H1 (cell line): ENCODE measurements around the gene DLX4. TPM values are rescaled to one million over a fixed set of nuclear protein-coding genes. Genes with fewer than 3 reads are reported as not detected.
A peak's percentile ranks its signal among the peaks of the same experiment; 100 is the strongest.

Experiments used
- CTCF ChIA-PET: fragments of 300-600 bp; sonication (Branson Sonifier 250); formaldehyde crosslinking; loops from one replicate; lab custom pipeline; 2021; ENCODE audit not compliant: partially characterized antibody; lab: Charles Lee
- POLR2A ChIA-PET: fragments of 300-600 bp; sonication (Branson Sonifier 250); formaldehyde crosslinking; loops from one replicate; lab custom pipeline; 2021; ENCODE audit warnings: inconsistent platforms; ENCODE audit not compliant: partially characterized antibody; lab: Charles Lee
- DNase-seq, 2 experiments: peaks; one replicate each; pipeline versions ENCODE4 v3.0.0 to v3.0.0-alpha.2; 2010 to 2022; ENCODE audit warnings: low spot score in 2 of 2, low read depth in 1 of 2, mixed read lengths in 1 of 2
- FAIRE-seq: peaks from 2 replicates; lab custom pipeline; 2011; peaks lifted over from hg19 to GRCh38; lab: Jason Lieb, UNC
- H2AFZ ChIP-seq: 2 replicates; pipeline ENCODE4 v1.8.1; 2012; ENCODE audit warnings: low read length, inconsistent platforms
- H2AK5ac ChIP-seq: 2 replicates; pipeline ENCODE4 v1.6.1; 2013; ENCODE audit warnings: low read depth, low read length
- H2BK120ac ChIP-seq: replicated peaks from 2 replicates; pipeline ENCODE3; 2013; ENCODE audit warnings: low read depth, low read length, inconsistent platforms
- H2BK12ac ChIP-seq: 2 replicates; pipeline ENCODE4 v1.6.1; 2013; ENCODE audit warnings: low read depth, low read length
- H2BK15ac ChIP-seq: 2 replicates; pipeline ENCODE4 v1.6.1; 2013; ENCODE audit warnings: low read length
- H2BK20ac ChIP-seq: 2 replicates; pipeline ENCODE4 v1.6.1; 2013; ENCODE audit warnings: low read length
- H2BK5ac ChIP-seq: 2 replicates; pipeline ENCODE4 v1.6.1; 2013; ENCODE audit warnings: low read depth, low read length
- H3K14ac ChIP-seq: 2 replicates; pipeline ENCODE4 v1.6.1; 2013; ENCODE audit warnings: inconsistent platforms; ENCODE audit not compliant: insufficient read length
- H3K18ac ChIP-seq: 2 replicates; pipeline ENCODE4 v1.6.1; 2013; ENCODE audit warnings: low read length; ENCODE audit errors: extremely low read depth
- H3K23ac ChIP-seq: 2 replicates; pipeline ENCODE4 v1.6.1; 2013; ENCODE audit warnings: inconsistent platforms; ENCODE audit not compliant: insufficient read length
- H3K23me2 ChIP-seq: 2 replicates; pipeline ENCODE4 v1.6.1; 2013; ENCODE audit warnings: low read depth, low read length
- H3K27ac ChIP-seq: 2 replicates; pipeline ENCODE4 v1.6.1; 2011; ENCODE audit warnings: low read depth, low read length, inconsistent platforms
- H3K27me3 ChIP-seq, 4 experiments: replicated peaks in 1 of 4; 1 replicate in 1 of 4; 2 replicates in 3 of 4; pipeline versions ENCODE4 v1.6.1 to v1.8.1; 2011 to 2013; ENCODE audit warnings: low read length in 3 of 4, mild to moderate bottlenecking in 3 of 4, inconsistent platforms in 2 of 4, mixed read lengths in 2 of 4, moderate library complexity in 1 of 4; ENCODE audit not compliant: control insufficient read depth in 3 of 4, insufficient read depth in 3 of 4; ENCODE audit errors: extremely low read depth in 1 of 4
- H3K36me3 ChIP-seq, 4 experiments: 2 replicates each; pipeline versions ENCODE4 v1.6.1 to v1.8.1; 2011 to 2013; ENCODE audit warnings: mild to moderate bottlenecking in 4 of 4, low read length in 3 of 4, moderate library complexity in 2 of 4, control low read depth in 1 of 4, inconsistent platforms in 1 of 4; ENCODE audit not compliant: insufficient read depth in 4 of 4, control insufficient read depth in 2 of 4
- H3K4ac ChIP-seq: replicated peaks from 2 replicates; pipeline ENCODE3; 2013; ENCODE audit warnings: low read length, low read depth, mixed read lengths, inconsistent platforms; ENCODE audit not compliant: insufficient read length
- H3K4me1 ChIP-seq, 4 experiments: replicated peaks in 1 of 4; 1 replicate in 1 of 4; 2 replicates in 3 of 4; pipeline versions ENCODE4 v1.6.1 to v1.8.1; 2011 to 2013; ENCODE audit warnings: low read length in 3 of 4, inconsistent platforms in 2 of 4, mixed read lengths in 1 of 4; ENCODE audit not compliant: insufficient read depth in 4 of 4, control insufficient read depth in 3 of 4
- H3K4me2 ChIP-seq, 2 experiments: 2 replicates each; pipeline versions ENCODE4 v1.6.1 to v1.8.1; 2011 to 2013; ENCODE audit warnings: low read depth in 2 of 2, low read length in 2 of 2, control low read depth in 1 of 2, inconsistent platforms in 1 of 2, mild to moderate bottlenecking in 1 of 2; ENCODE audit not compliant: insufficient read depth in 1 of 2
- H3K4me3 ChIP-seq, 4 experiments: fragments of 200-600, 300-600 bp in 1 of 4; sonication (generic), shearing (Covaris generic), sonication (Bioruptor Twin) in 1 of 4; 2 replicates each; pipeline versions ENCODE4 v1.5.1 to v1.8.1; 2011 to 2016; ENCODE audit warnings: low read length in 4 of 4, low read depth in 3 of 4, control low read depth in 2 of 4, inconsistent platforms in 2 of 4, mild to moderate bottlenecking in 2 of 4, mixed read lengths in 1 of 4, moderate library complexity in 1 of 4; ENCODE audit not compliant: insufficient read depth in 2 of 4; ENCODE audit errors: extremely low read depth in 1 of 4
- H3K56ac ChIP-seq: replicated peaks from 2 replicates; pipeline ENCODE3; 2013; ENCODE audit warnings: low read depth, mild to moderate bottlenecking, mixed read lengths, low read length, inconsistent platforms; ENCODE audit not compliant: insufficient read length
- H3K79me1 ChIP-seq: 2 replicates; pipeline ENCODE4 v1.6.1; 2013; ENCODE audit warnings: low read depth, low read length, control low read depth
- H3K79me2 ChIP-seq, 2 experiments: 2 replicates each; pipeline versions ENCODE4 v1.6.1 to v1.8.1; 2012 to 2013; ENCODE audit warnings: low read length in 2 of 2, mild to moderate bottlenecking in 2 of 2, inconsistent platforms in 1 of 2; ENCODE audit not compliant: insufficient read depth in 2 of 2, control insufficient read depth in 1 of 2
- H3K9ac ChIP-seq, 4 experiments: replicated peaks in 1 of 4; 1 replicate in 1 of 4; 2 replicates in 3 of 4; pipeline versions ENCODE4 v1.6.1 to v1.8.1; 2011 to 2013; ENCODE audit warnings: low read depth in 3 of 4, low read length in 3 of 4, control low read depth in 2 of 4, mild to moderate bottlenecking in 2 of 4, moderate library complexity in 2 of 4, inconsistent platforms in 1 of 4; ENCODE audit errors: extremely low read depth in 1 of 4
- H3K9me3 ChIP-seq, 2 experiments: 2 replicates each; pipeline versions ENCODE4 v1.6.1 to v1.8.1; 2012 to 2013; ENCODE audit warnings: mild to moderate bottlenecking in 2 of 2, moderate library complexity in 2 of 2, control low read depth in 1 of 2, inconsistent platforms in 1 of 2, low read depth in 1 of 2, low read length in 1 of 2, mixed read lengths in 1 of 2; ENCODE audit not compliant: insufficient read depth in 2 of 2
- H4K20me1 ChIP-seq, 2 experiments: replicated peaks in 1 of 2; 2 replicates each; pipeline versions ENCODE3 to v1.8.1; 2011 to 2013; ENCODE audit warnings: inconsistent platforms in 2 of 2, low read length in 2 of 2, mild to moderate bottlenecking in 1 of 2; ENCODE audit not compliant: insufficient read depth in 2 of 2, control insufficient read depth in 1 of 2
- H4K5ac ChIP-seq: 2 replicates; pipeline ENCODE4 v1.6.1; 2013; ENCODE audit warnings: low read length, low read depth, mixed read lengths, inconsistent platforms; ENCODE audit not compliant: insufficient read length
- H4K8ac ChIP-seq: 2 replicates; pipeline ENCODE4 v1.8.0; 2013; ENCODE audit warnings: mild to moderate bottlenecking, moderate library complexity, low read length, inconsistent platforms; ENCODE audit not compliant: insufficient read depth; ENCODE audit errors: extremely low read depth
- H4K91ac ChIP-seq: replicated peaks from 2 replicates; pipeline ENCODE3; 2013; ENCODE audit warnings: low read length, mixed read lengths, inconsistent platforms; ENCODE audit not compliant: insufficient read length
- EZH2 ChIP-seq: fragments of 200-600 bp; sonication (generic); IDR thresholded peaks from 2 replicates; pipeline ENCODE4 v1.7.1; 2012; ENCODE audit warnings: low read depth, mild to moderate bottlenecking, moderate library complexity, low read length, inconsistent platforms; ENCODE audit not compliant: severe bottlenecking
- POU5F1 ChIP-seq: IDR thresholded peaks from 2 replicates; pipeline ENCODE4 v1.6.1; 2011; ENCODE audit warnings: low read depth, mild to moderate bottlenecking, low read length, moderate library complexity
- SUZ12 ChIP-seq: fragments of 200-600 bp; sonication (generic); IDR thresholded peaks from 2 replicates; pipeline ENCODE4 v1.6.1; 2012; ENCODE audit warnings: mild to moderate bottlenecking, inconsistent platforms, low read length, moderate library complexity, mixed read lengths
- TBP ChIP-seq: IDR thresholded peaks from 2 replicates; pipeline ENCODE4 v1.6.1; 2011; ENCODE audit warnings: low read depth, low read length, improper control_type of control experiment
- WGBS, 2 experiments: shearing (Covaris generic) in 1 of 2; methylation state at CpG; one replicate each; pipeline versions ENCODE4 v1.1.6 to v1.1.7; 2013 to 2015; ENCODE audit warnings: low lambda C conversion rate in 2 of 2, mixed read lengths in 2 of 2, inconsistent platforms in 1 of 2, low coverage in 1 of 2, missing lambda C conversion rate in 1 of 2; ENCODE audit not compliant: insufficient replicate concordance in 2 of 2, insufficient coverage in 1 of 2, insufficient read length in 1 of 2; ENCODE audit errors: extremely low coverage in 1 of 2, missing lambda C conversion rate in 1 of 2; 5-methylcytosine and 5-hydroxymethylcytosine counted together
- polyA plus RNA-seq, 7 experiments: library from polyadenylated mRNA; depleted of rRNA in 3 of 7; stranded (reverse) in 5 of 7; unstranded in 2 of 7; fragments of >200 nt in 5 of 7; fragments of 200-250 nt in 2 of 7; gene quantifications; 1 replicate in 5 of 7; 2 replicates in 1 of 7; 4 replicates in 1 of 7; pipeline versions ENCODE4 v1.2.1 to v1.2.3, GENCODE V29; 2011 to 2013; ENCODE audit warnings: missing spikeins in 2 of 7, mixed read lengths in 2 of 7
- total RNA-seq: library from RNA; stranded (reverse); fragmentation: NEBNext Ultra II Directional; extraction: Animal tissue kit (Norgen Biotek cat#: 25700); gene quantifications from 2 replicates; pipeline ENCODE4 v1.2.1, GENCODE V29; 2021

DLX4 gene
- total and polyA plus RNA-seq, 2 of the 8 experiments (the other 6 are each of a cell fraction or from before 2014, with no cell fraction given) = 0.67 to 0.80 TPM

GRCh38 chr17:49987681-49988441, 18.9 kb downstream of the DLX4 start:
- Histone ChIP-seq H3K36me3 (no peaks in the 10 kb centered on the region), H3K79me2 (no peaks in the 10 kb centered on the region), H3K56ac (no peak overlapping the region), H3K23me2 (peaks cover 2% of the 10 kb centered on the region; the same call in 1 of the 2 replicates), H4K8ac (no peak overlapping the region), H3K4ac (no peak overlapping the region), H2AFZ (no peak overlapping the region), H4K91ac (no peak overlapping the region), H4K20me1 (peaks cover 0 to 3% of the 10 kb centered on the region in 2 experiments), H3K27ac (no peak overlapping the region), H3K18ac (no peak overlapping the region; the same call in 1 of the 2 replicates), H3K4me1 (peaks cover 1 to 17% (median 13%) of the 10 kb centered on the region in 4 experiments), H2BK5ac (no peak overlapping the region), H3K9ac (no peak overlapping the region), H4K5ac (no peak overlapping the region), H2BK15ac (0 out of 2 replicates have a peak overlapping the region, but pooled peaks have one; percentile 53), H2BK12ac (0 out of 2 replicates have a peak overlapping the region, but pooled peaks have one; percentile 55), H3K23ac (no peak overlapping the region), H3K79me1 (no peaks in the 10 kb centered on the region), H3K9me3 (no peaks in the 10 kb centered on the region), H3K27me3 (peaks cover 31 to 71% (median 65%) of the 10 kb centered on the region in 4 experiments), H3K4me2 (peak overlapping the region in 1 of 2 experiments; percentile 39; a peak in 2 of 4 replicates), H3K4me3 (peak overlapping the region in 1 of 4 experiments; percentile 24; a peak in 1 of 8 replicates), H2BK20ac (peak overlapping the region; percentile 43; the same call in 1 of the 2 replicates), H2BK120ac (no peak overlapping the region), H2AK5ac (0 out of 2 replicates have a peak overlapping the region, but pooled peaks have one; percentile 45), H3K14ac (no peak overlapping the region)
- peak in 1 of 2 experiments; percentile 51 for DNase-seq
- FAIRE-seq = no peak
- ChIA-PET CTCF (interaction anchor here (0.6 to 18.5 kb wide), 18 partner anchors 9 to 543 kb away, joined by 3 to 547 read pairs (median 4); partner anchors contain the start of genes DLX3 and TAC4), POLR2A (interaction anchor here (0.7 to 1.9 kb wide), 7 partner anchors 10 to 225 kb away, joined by 3 to 4 read pairs (median 3); partner anchors contain the start of gene DLX4)
- TF ChIP-seq SUZ12 (peak; percentile 41; the same call in 1 of the 2 replicates), EZH2 (peak; percentile 22), TBP (peak; percentile 23; the same call in 1 of the 2 replicates), POU5F1 (no peak)
- WGBS, 2 experiments = 30% methylated on average over 15 of the region's 17 CpGs; no CpG with 5 or more reads in 1 of the 2 experiments
